Measurements from ENCODE around the gene PROX1. TPM values are rescaled to one million over a fixed set of nuclear protein-coding genes. Genes with fewer than 3 reads are reported as not detected.
A peak's percentile ranks its signal among the peaks of the same experiment; 100 is the strongest.

The PROX1 gene
- total and polyA plus RNA-seq, 2 of the 8 experiments (the other 6 are each of a cell fraction or from before 2014, with no cell fraction given), result 0.30 to 2.0 TPM

GRCh38 chr1:213980906-213981305, 6.9 kb upstream of the PROX1 start:
- H3K14ac ChIP-seq (ENCODE audit: insufficient read length), result no peak overlapping the region
- no peaks in the 10 kb centered on the region for H3K9me3 ChIP-seq (ENCODE audit: insufficient read depth in 2 of 2, low read depth in 1 of 2, low read length in 1 of 2)
- H4K5ac ChIP-seq (ENCODE audit: insufficient read length, low read depth, low read length), result no peak overlapping the region
- peaks cover 0 to 11% of the 10 kb centered on the region in 2 experiments for H4K20me1 ChIP-seq (replicated peaks in 1 of 2; ENCODE audit: control insufficient read depth in 1 of 2, insufficient read depth in 2 of 2, low read length in 2 of 2)
- H3K23me2 ChIP-seq (ENCODE audit: low read depth, low read length), result peaks cover 28% of the 10 kb centered on the region
- H3K23ac ChIP-seq (ENCODE audit: insufficient read length), result no peak overlapping the region
- no peak overlapping the region for H3K56ac ChIP-seq (replicated peaks; ENCODE audit: insufficient read length, low read depth, low read length)
- no peak overlapping the region for H2BK20ac ChIP-seq (ENCODE audit: low read length)
- no peak overlapping the region for H2AK5ac ChIP-seq (ENCODE audit: low read depth, low read length)
- WGBS, 2 experiments (ENCODE audit: extremely low coverage in 1 of 2, insufficient coverage in 1 of 2, insufficient read length in 1 of 2, insufficient replicate concordance in 2 of 2, low coverage in 1 of 2, low lambda C conversion rate in 2 of 2, missing lambda C conversion rate in 1 of 2), result 9% methylated on average over 4 of the region's 4 CpGs; no CpG with 5 or more reads in 1 of the 2 experiments
- no peak overlapping the region for H3K27ac ChIP-seq (ENCODE audit: low read depth, low read length)
- TF ChIP-seq PHF8 (conservative IDR thresholded peaks at IDR 0.05; ENCODE audit: low read depth, low read length), result no peak
- TF ChIP-seq SP4 (IDR thresholded peaks at IDR 0.05; ENCODE audit: low read length), result no peak
- peak; percentile 48 for TF ChIP-seq RNF2 (IDR thresholded peaks at IDR 0.05; ENCODE audit: borderline replicate concordance, low read depth, low read length, missing control alignments, poor library complexity, severe bottlenecking)
- TF ChIP-seq EZH2 (IDR thresholded peaks at IDR 0.05; ENCODE audit: low read depth, low read length, severe bottlenecking), result peak; percentile 25
- no peak overlapping the region for H3K18ac ChIP-seq (ENCODE audit: extremely low read depth, low read length)
- H3K4me1 ChIP-seq (replicated peaks in 1 of 4; ENCODE audit: control insufficient read depth in 3 of 4, insufficient read depth in 4 of 4, low read length in 3 of 4), result peaks cover 18 to 25% (median 23%) of the 10 kb centered on the region in 4 experiments
- H2AFZ ChIP-seq (ENCODE audit: low read length), result no peak overlapping the region
- DNase-seq (ENCODE audit: low read depth in 1 of 2, low spot score in 2 of 2), result no peak
- no peak overlapping the region for H2BK5ac ChIP-seq (ENCODE audit: low read depth, low read length)
- ChIA-PET POLR2A (ENCODE audit: partially characterized antibody) (interaction anchor here (0.7 to 3.3 kb wide), 2 partner anchors 8 to 573 kb away, joined by 3 to 13 read pairs; partner anchors contain the start of gene PROX1), CTCF (ENCODE audit: partially characterized antibody) (interaction anchor here (0.6 to 2.5 kb wide), 9 partner anchors 9 to 349 kb away, joined by 3 to 9 read pairs (median 3); no protein-coding TSS in a partner anchor)
- peaks cover 54 to 98% (median 89%) of the 10 kb centered on the region in 4 experiments for H3K27me3 ChIP-seq (replicated peaks in 1 of 4; ENCODE audit: control insufficient read depth in 3 of 4, extremely low read depth in 1 of 4, insufficient read depth in 3 of 4, low read length in 3 of 4)
- H3K79me1 ChIP-seq (ENCODE audit: low read depth, low read length), result no peaks in the 10 kb centered on the region
- no peak overlapping the region for H3K9ac ChIP-seq (replicated peaks in 1 of 4; ENCODE audit: extremely low read depth in 1 of 4, low read depth in 3 of 4, low read length in 3 of 4)
- H2BK12ac ChIP-seq (ENCODE audit: low read depth, low read length), result no peak overlapping the region
- no peak overlapping the region for H3K4ac ChIP-seq (replicated peaks; ENCODE audit: insufficient read length, low read depth, low read length)
- H3K4me2 ChIP-seq (ENCODE audit: insufficient read depth in 1 of 2, low read depth in 2 of 2, low read length in 2 of 2), result peak overlapping the region; percentile 79 to 82
- FAIRE-seq, result no peak
- no peak overlapping the region for H4K91ac ChIP-seq (replicated peaks; ENCODE audit: insufficient read length, low read length)
- H2BK15ac ChIP-seq (ENCODE audit: low read length), result no peak overlapping the region
- 0 out of 2 replicates have a peak overlapping the region, but pooled peaks have one; percentile 36 for H4K8ac ChIP-seq (ENCODE audit: extremely low read depth, insufficient read depth, low read length)
- H3K79me2 ChIP-seq (ENCODE audit: control insufficient read depth in 1 of 2, insufficient read depth in 2 of 2, low read length in 2 of 2), result no peaks in the 10 kb centered on the region
- H3K36me3 ChIP-seq (ENCODE audit: control insufficient read depth in 2 of 4, insufficient read depth in 4 of 4, low read length in 3 of 4), result no peaks in the 10 kb centered on the region
- peak overlapping the region in 3 of 4 experiments; percentile 16 to 66 (median 43); a peak in 3 of 8 replicates for H3K4me3 ChIP-seq (ENCODE audit: extremely low read depth in 1 of 4, insufficient read depth in 2 of 4, low read depth in 3 of 4, low read length in 4 of 4)
- no peak overlapping the region for H2BK120ac ChIP-seq (replicated peaks; ENCODE audit: low read depth, low read length)
